ENCODE results near the gene AJAP1. TPM values are rescaled to one million over a fixed set of nuclear protein-coding genes. Genes with fewer than 3 reads are reported as not detected.

The AJAP1 gene
- total RNA-seq, 1 experiment from 2014 or later: not detected

- Histone ChIP-seq H3K36me3 (ENCODE audit: control insufficient read depth, insufficient read depth, low read length) (no peaks in the 10 kb centered on the region), H3K4me3 (ENCODE audit: low read depth in 2 of 2, low read length in 2 of 2) (no peak overlapping the region), H3K4me1 (ENCODE audit: control insufficient read depth, insufficient read depth, low read length) (no peaks in the 10 kb centered on the region), H3K27ac (ENCODE audit: low read length) (no peak overlapping the region), H3K9me3 (ENCODE audit: control insufficient read depth, insufficient read depth, low read depth, low read length) (no peaks in the 10 kb centered on the region), H3K27me3 (ENCODE audit: control insufficient read depth, insufficient read depth, low read length) (no peaks in the 10 kb centered on the region; the same call in 1 of the 2 replicates)
- no TSS peak for BruUV-seq (replicated peaks)
- ChIA-PET CTCF (interaction anchor here (0.5 kb wide), 1 partner anchor 558 kb away, joined by 3 read pairs; no protein-coding TSS in a partner anchor), POLR2A (no interaction called here)
- in situ Hi-C loops (cut with HindIII; ENCODE audit: low pct_unique_long_range_greater_than_20kb, low sequenced_read_pairs): no loop called here
- intact Hi-C loops (cut with micrococcal nuclease; ENCODE audit: unreplicated experiment): no loop called here
- no peak for ATAC-seq
- TF ChIP-seq CTCF (IDR thresholded peaks at IDR 0.05): no peak
- TF ChIP-seq POLR2AphosphoS5 (IDR thresholded peaks at IDR 0.05; ENCODE audit: low read depth, low read length): no peak
- TF ChIP-seq REST (IDR thresholded peaks at IDR 0.05; ENCODE audit: insufficient read depth in 1 of 2, low read depth in 2 of 2, low read length in 1 of 2): no peak
- TF ChIP-seq SIN3A (IDR thresholded peaks at IDR 0.05; ENCODE audit: borderline replicate concordance, insufficient read depth, low read depth, low read length): no peak
- TF ChIP-seq TCF7L2 (IDR thresholded peaks at IDR 0.05; ENCODE audit: low read depth, low read length): no peak
- DNase-seq (ENCODE audit: low read depth, low spot score): no peak
Measured at GRCh38 chr1:4684864-4685522, 30.6 kb downstream of the AJAP1 start.

- H3K27ac ChIP-seq (ENCODE audit: low read length): no peak overlapping the region
- intact Hi-C loops (cut with micrococcal nuclease; ENCODE audit: unreplicated experiment) (no loop called here), in situ Hi-C loops (cut with HindIII; ENCODE audit: low pct_unique_long_range_greater_than_20kb, low sequenced_read_pairs) (no loop called here)
- ATAC-seq (no peak), DNase-seq (ENCODE audit: low read depth, low spot score) (no peak)
- TF ChIP-seq POLR2AphosphoS5 (IDR thresholded peaks at IDR 0.05; ENCODE audit: low read depth, low read length) (no peak), TCF7L2 (IDR thresholded peaks at IDR 0.05; ENCODE audit: low read depth, low read length) (no peak), CTCF (IDR thresholded peaks at IDR 0.05) (no peak), SIN3A (IDR thresholded peaks at IDR 0.05; ENCODE audit: borderline replicate concordance, insufficient read depth, low read depth, low read length) (no peak), REST (IDR thresholded peaks at IDR 0.05; ENCODE audit: insufficient read depth in 1 of 2, low read depth in 2 of 2, low read length in 1 of 2) (no peak)
- POLR2A ChIA-PET: no interaction called here
- H3K4me3 ChIP-seq (ENCODE audit: low read depth in 2 of 2, low read length in 2 of 2): no peak overlapping the region
- CTCF ChIA-PET: interaction anchor here (0.5 kb wide), 1 partner anchor 559 kb away, joined by 3 read pairs; no protein-coding TSS in a partner anchor
- H3K9me3 ChIP-seq (ENCODE audit: control insufficient read depth, insufficient read depth, low read depth, low read length): no peaks in the 10 kb centered on the region
- no peaks in the 10 kb centered on the region; the same call in 1 of the 2 replicates for H3K27me3 ChIP-seq (ENCODE audit: control insufficient read depth, insufficient read depth, low read length)
- H3K36me3 ChIP-seq (ENCODE audit: control insufficient read depth, insufficient read depth, low read length): no peaks in the 10 kb centered on the region
- no peaks in the 10 kb centered on the region for H3K4me1 ChIP-seq (ENCODE audit: control insufficient read depth, insufficient read depth, low read length)
- no TSS peak for BruUV-seq (replicated peaks)
Measured at GRCh38 chr1:4685523-4685865, 31.1 kb downstream of the AJAP1 start.

Data from Panc1 (cell line).